HEK293 (cell line): Measurements from ENCODE around the gene MATN1.

Experiments used
- CTCF ChIA-PET: fragments of 350-600 bp; formaldehyde crosslinking; extraction: SDS; loops from one replicate; lab custom pipeline; 2021; ENCODE audit warnings: antibody characterized with exemption; lab: Yijun Ruan, JAX
- POLR2A ChIA-PET: fragments of 300-600 bp; formaldehyde crosslinking; extraction: SDS; loops from one replicate; lab custom pipeline; 2020; ENCODE audit warnings: antibody characterized with exemption, inconsistent platforms; lab: Yijun Ruan, JAX
- H3K27ac ChIP-seq: fragments of 200-500 bp; sonication (Bioruptor generic); 2 replicates; pipeline ENCODE4 v1.5.1; 2014; ENCODE audit warnings: low read depth, low read length, control low read depth, inconsistent platforms; ENCODE audit errors: extremely low read depth
- H3K36me3 ChIP-seq, 2 experiments: fragments of 200-500 bp in 1 of 2; sonication (Bioruptor generic) in 1 of 2; 1 replicate in 1 of 2; 2 replicates in 1 of 2; pipeline ENCODE4 v1.5.1; 2014 to 2017; ENCODE audit warnings: inconsistent platforms in 2 of 2, low read length in 2 of 2; ENCODE audit not compliant: control insufficient read depth in 2 of 2, insufficient read depth in 1 of 2
- H3K4me1 ChIP-seq: fragments of 200-500 bp; sonication (Bioruptor generic); 2 replicates; pipeline ENCODE4 v1.5.1; 2014; ENCODE audit warnings: mild to moderate bottlenecking, low read length, inconsistent platforms; ENCODE audit not compliant: control insufficient read depth, insufficient read depth
- H3K4me3 ChIP-seq: 2 replicates; pipeline ENCODE4 v1.5.1; 2011; ENCODE audit warnings: low read depth, mild to moderate bottlenecking, control low read depth, low read length, moderate library complexity
- H3K9me3 ChIP-seq: fragments of 200-500 bp; sonication (Bioruptor generic); 2 replicates; pipeline ENCODE4 v1.5.1; 2014; ENCODE audit warnings: low read depth, low read length, inconsistent platforms; ENCODE audit not compliant: control insufficient read depth, insufficient read depth
- GLI2 ChIP-seq: fragments of 450-650 bp; formaldehyde crosslinking; IDR thresholded peaks from 2 replicates; pipeline ENCODE4; 2017; ENCODE audit warnings: missing biosample characterization, missing genetic modification characterization, low read depth, borderline replicate concordance
- KLF1 ChIP-seq: fragments of 450-650 bp; formaldehyde crosslinking; IDR thresholded peaks from 2 replicates; pipeline ENCODE4 v1.5.1; 2016; ENCODE audit warnings: missing biosample characterization, missing genetic modification characterization
- KLF10 ChIP-seq: fragments of 450-650 bp; IDR thresholded peaks from 2 replicates; pipeline ENCODE4 v1.5.1; 2018; ENCODE audit warnings: missing biosample characterization, mild to moderate bottlenecking, missing genetic modification characterization
- KLF8 ChIP-seq: fragments of 450-650 bp; formaldehyde crosslinking; IDR thresholded peaks from 2 replicates; pipeline ENCODE4 v1.5.1; 2016; ENCODE audit warnings: missing biosample characterization, missing genetic modification characterization
- KLF9 ChIP-seq: fragments of 450-650 bp; formaldehyde crosslinking; IDR thresholded peaks from 2 replicates; pipeline ENCODE4 v1.5.1; 2016; ENCODE audit warnings: missing biosample characterization, missing genetic modification characterization, low read depth
- MYNN ChIP-seq: fragments of 450-650 bp; formaldehyde crosslinking; IDR thresholded peaks from 2 replicates; pipeline ENCODE4 v1.5.1; 2016; ENCODE audit warnings: missing biosample characterization, missing genetic modification characterization, borderline replicate concordance
- REST ChIP-seq: fragments of 450-650 bp; formaldehyde crosslinking; IDR thresholded peaks from 2 replicates; pipeline ENCODE4 v1.5.1; 2016; ENCODE audit warnings: missing biosample characterization, missing genetic modification characterization
- SP2 ChIP-seq: fragments of 450-650 bp; formaldehyde crosslinking; IDR thresholded peaks from 2 replicates; pipeline ENCODE4 v1.5.1; 2016; ENCODE audit warnings: missing biosample characterization, missing genetic modification characterization
- SP3 ChIP-seq: fragments of 450-650 bp; formaldehyde crosslinking; IDR thresholded peaks from 2 replicates; pipeline ENCODE4 v1.5.1; 2016; ENCODE audit warnings: missing biosample characterization, missing genetic modification characterization
- ZNF10 ChIP-seq: fragments of 450-650 bp; formaldehyde crosslinking; IDR thresholded peaks from 2 replicates; pipeline ENCODE4 v1.5.1; 2017; ENCODE audit warnings: missing biosample characterization, missing genetic modification characterization
- ZNF133 ChIP-seq: fragments of 450-650 bp; formaldehyde crosslinking; IDR thresholded peaks from 2 replicates; pipeline ENCODE4 v1.5.1; 2016; ENCODE audit warnings: missing biosample characterization, missing genetic modification characterization
- ZNF157 ChIP-seq: fragments of 450-650 bp; formaldehyde crosslinking; IDR thresholded peaks from 2 replicates; pipeline ENCODE4 v1.5.1; 2016; ENCODE audit warnings: missing biosample characterization, missing genetic modification characterization
- ZNF175 ChIP-seq: fragments of 450-650 bp; formaldehyde crosslinking; IDR thresholded peaks from 2 replicates; pipeline ENCODE4 v1.5.1; 2016; ENCODE audit warnings: missing biosample characterization, missing genetic modification characterization
- ZNF341 ChIP-seq: fragments of 450-650 bp; formaldehyde crosslinking; IDR thresholded peaks from 2 replicates; pipeline ENCODE4; 2016; ENCODE audit warnings: low read depth, missing biosample characterization, missing genetic modification characterization
- ZNF354C ChIP-seq: fragments of 450-650 bp; formaldehyde crosslinking; IDR thresholded peaks from 2 replicates; pipeline ENCODE4 v1.5.1; 2016; ENCODE audit warnings: missing biosample characterization, missing genetic modification characterization, low read depth, borderline replicate concordance
- ZNF366 ChIP-seq: fragments of 450-650 bp; formaldehyde crosslinking; conservative IDR thresholded peaks from 2 replicates; pipeline ENCODE4 v1.5.1; 2016; ENCODE audit warnings: missing biosample characterization, missing genetic modification characterization
- ZNF391 ChIP-seq: fragments of 450-650 bp; formaldehyde crosslinking; IDR thresholded peaks from 2 replicates; pipeline ENCODE4 v1.5.1; 2016; ENCODE audit warnings: low read depth, missing biosample characterization, missing genetic modification characterization, borderline replicate concordance
- ZNF404 ChIP-seq: fragments of 450-650 bp; formaldehyde crosslinking; IDR thresholded peaks from 2 replicates; pipeline ENCODE4 v1.5.1; 2017; ENCODE audit warnings: missing biosample characterization, missing genetic modification characterization
- ZNF48 ChIP-seq: fragments of 450-650 bp; formaldehyde crosslinking; IDR thresholded peaks from 2 replicates; pipeline ENCODE4 v1.5.1; 2016; ENCODE audit warnings: missing biosample characterization, missing genetic modification characterization
- ZNF521 ChIP-seq: fragments of 450-650 bp; formaldehyde crosslinking; IDR thresholded peaks from 2 replicates; pipeline ENCODE4 v1.5.1; 2017; ENCODE audit warnings: missing biosample characterization, mild to moderate bottlenecking, missing genetic modification characterization
- ZNF548 ChIP-seq: fragments of 450-650 bp; formaldehyde crosslinking; IDR thresholded peaks from 2 replicates; pipeline ENCODE4 v1.5.1; 2016; ENCODE audit warnings: missing biosample characterization, missing genetic modification characterization
- ZNF558 ChIP-seq: fragments of 450-650 bp; formaldehyde crosslinking; IDR thresholded peaks from 2 replicates; pipeline ENCODE4 v1.5.1; 2016; ENCODE audit warnings: missing biosample characterization, missing genetic modification characterization
- ZNF624 ChIP-seq: fragments of 450-650 bp; formaldehyde crosslinking; IDR thresholded peaks from 2 replicates; pipeline ENCODE4 v1.5.1; 2017; ENCODE audit warnings: missing biosample characterization, missing genetic modification characterization
- ZNF629 ChIP-seq: fragments of 450-650 bp; formaldehyde crosslinking; IDR thresholded peaks from 2 replicates; pipeline ENCODE4 v1.5.1; 2017; ENCODE audit warnings: missing biosample characterization, missing genetic modification characterization
- ZNF692 ChIP-seq: fragments of 450-650 bp; formaldehyde crosslinking; IDR thresholded peaks from 2 replicates; pipeline ENCODE4 v1.5.1; 2016; ENCODE audit warnings: missing biosample characterization, missing genetic modification characterization
- ZNF785 ChIP-seq: fragments of 450-650 bp; formaldehyde crosslinking; IDR thresholded peaks from 2 replicates; pipeline ENCODE4 v1.5.1; 2016; ENCODE audit warnings: missing biosample characterization, missing genetic modification characterization
- ZSCAN30 ChIP-seq: fragments of 450-650 bp; IDR thresholded peaks from 2 replicates; pipeline ENCODE4 v1.5.1; 2018; ENCODE audit warnings: missing biosample characterization, mild to moderate bottlenecking, missing genetic modification characterization, moderate library complexity

MATN1 gene

GRCh38 chr1:30718636-30719405 is 4.6 kb downstream of the MATN1 start (continued):
- TF ChIP-seq ZNF48 (tag by site-specific recombination) (no peak), ZNF521 (no peak), ZNF548 (no peak), REST (tag by site-specific recombination) (peak; percentile 62), ZNF157 (tag by site-specific recombination) (no peak), ZNF692 (tag by site-specific recombination) (no peak), ZNF558 (tag by site-specific recombination) (no peak), MYNN (tag by site-specific recombination) (no peak), ZNF785 (tag by site-specific recombination) (no peak), ZNF10 (tag by site-specific recombination) (no peak), ZNF341 (tag by site-specific recombination) (no peak; the same call in 1 of the 2 replicates), GLI2 (tag by site-specific recombination) (no peak), KLF10 (peak; percentile 73), ZNF391 (tag by site-specific recombination) (no peak), ZNF133 (tag by site-specific recombination) (no peak), KLF1 (tag by site-specific recombination) (peak; percentile 79; the same call in 1 of the 2 replicates), ZSCAN30 (tag by site-specific recombination) (no peak), KLF8 (peak; percentile 35), ZNF366 (tag by site-specific recombination) (no peak), ZNF354C (tag by site-specific recombination) (no peak), ZNF175 (no peak), ZNF629 (tag by site-specific recombination) (peak; percentile 97)

- no peak overlapping the region for H3K27ac ChIP-seq
- POLR2A ChIA-PET = interaction anchor here (0.7 to 2.1 kb wide), 5 partner anchors 14 to 1355 kb away, joined by 3 to 24 read pairs (median 5); no protein-coding TSS in a partner anchor
- TF ChIP-seq ZNF624 (tag by site-specific recombination) (no peak), KLF9 (tag by site-specific recombination) (peak; percentile 41; the same call in 1 of the 2 replicates), SP2 (tag by site-specific recombination) (peak; percentile 87), ZNF404 (tag by site-specific recombination) (no peak), SP3 (peak; percentile 95), KLF1 (tag by site-specific recombination) (0 out of 2 replicates have a peak, but pooled peaks have one; percentile 27), KLF8 (peak; percentile 62; the same call in 1 of the 2 replicates)
- TF ChIP-seq, all 188 proteins: peak for 5
- Histone ChIP-seq H3K36me3 (no peaks in the 10 kb centered on the region), H3K4me1 (no peaks in the 10 kb centered on the region), H3K4me3 (peak overlapping the region; percentile 12; the same call in 1 of the 2 replicates), H3K9me3 (no peaks in the 10 kb centered on the region)
- CTCF ChIA-PET = interaction anchor here (0.5 to 13.2 kb wide), 32 partner anchors 10 to 1666 kb away, joined by 3 to 374 read pairs (median 4); no protein-coding TSS in a partner anchor
Observed at GRCh38 chr1:30718091-30718635, 5.2 kb downstream of the MATN1 start.
